ENCODE results near the gene UCK2. TPM values are rescaled to one million over a fixed set of nuclear protein-coding genes. Genes with fewer than 3 reads are reported as not detected.

Gene UCK2
- total and polyA plus RNA-seq, 7 experiments from 2014 or later: 0.89 to 32.7 (median 1.2) TPM

DNA sequence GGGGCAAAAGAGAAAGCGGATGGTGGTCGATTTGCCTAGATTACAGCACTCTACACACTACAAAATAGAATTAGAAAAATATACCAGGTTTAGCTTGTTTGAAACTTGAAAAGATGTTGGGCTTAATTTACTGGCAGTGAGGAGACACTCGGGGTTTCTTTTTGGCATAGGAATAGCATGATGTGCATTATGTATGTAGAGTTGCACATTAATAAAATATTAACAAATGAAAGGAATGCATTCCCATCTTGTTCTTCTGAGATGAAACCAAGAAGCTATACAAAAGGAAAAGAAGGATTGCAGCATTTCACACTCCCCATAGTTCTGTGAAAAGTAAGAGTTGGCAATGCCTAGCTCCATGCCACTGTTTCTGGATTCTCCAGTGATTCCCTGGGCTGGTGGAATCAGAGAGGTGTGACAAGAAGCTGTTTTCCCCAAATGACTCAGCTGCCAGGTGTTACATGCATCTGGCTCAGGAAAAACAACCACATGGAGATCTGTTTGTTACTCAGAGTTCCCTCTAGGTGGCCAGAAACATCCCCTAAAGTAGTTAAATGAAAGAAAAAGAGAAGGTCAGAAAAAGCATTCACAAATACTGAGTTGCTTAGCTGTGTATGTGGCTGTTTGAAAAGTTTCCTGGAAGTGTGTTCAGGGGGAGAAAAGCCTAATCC, 115.6 kb downstream of the UCK2 start:
- H3K36me3 ChIP-seq (ENCODE audit: control insufficient read depth in 2 of 3, insufficient read depth in 3 of 3, low read length in 3 of 3): no peaks in the 10 kb centered on the region
- Mint-ChIP-seq H3K27ac (no peak overlapping the region), H3K9me3 (peaks cover 0 to 4% (median 0%) of the 10 kb centered on the region in 11 donors), H3K27me3 (peaks cover 9 to 21% (median 19%) of the 10 kb centered on the region in 5 donors), H3K36me3 (no peaks in the 10 kb centered on the region), H3K4me1 (no peaks in the 10 kb centered on the region), H3K4me3 (no peak overlapping the region)
- H3K9me3 ChIP-seq (ENCODE audit: control insufficient read depth in 2 of 3, low read length in 3 of 3): no peaks in the 10 kb centered on the region
- H3K27me3 ChIP-seq (ENCODE audit: control insufficient read depth in 2 of 2, insufficient read depth in 2 of 2, low read length in 2 of 2): no peaks in the 10 kb centered on the region
- DNase-seq (no peak), ATAC-seq (no peak)
- H3K4me3 ChIP-seq (ENCODE audit: low read length): no peak overlapping the region
- CTCF ChIA-PET: no interaction called here
- no peaks in the 10 kb centered on the region for H3K4me1 ChIP-seq (ENCODE audit: control insufficient read depth in 2 of 2, insufficient read depth in 2 of 2, low read length in 2 of 2)
- POLR2A ChIA-PET: no interaction called here
- intact Hi-C loops (cut with micrococcal nuclease): no loop called here
- H3K27ac ChIP-seq (ENCODE audit: low read depth, low read length): no peak overlapping the region

DNA sequence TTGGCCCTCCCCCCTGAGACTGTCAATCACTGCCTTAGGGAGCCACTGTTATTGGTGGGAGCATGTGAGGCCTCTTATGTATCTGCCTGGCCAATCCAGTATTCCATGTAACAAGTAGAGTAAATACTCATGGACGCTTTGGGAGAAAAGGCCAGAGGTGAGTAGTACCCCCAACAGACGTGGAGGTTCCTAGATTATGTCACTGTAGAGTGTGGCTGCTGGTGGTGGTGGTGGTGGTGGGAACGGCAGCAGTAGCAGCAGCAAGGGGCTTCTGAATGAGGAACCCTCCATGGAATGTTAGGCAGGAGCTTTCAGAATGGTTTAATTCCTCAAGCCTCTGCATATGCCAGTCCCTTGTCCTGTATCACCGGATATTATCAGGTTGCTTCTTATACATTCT, 118.5 kb downstream of the UCK2 start:
- peaks cover 9 to 26% (median 21%) of the 10 kb centered on the region in 5 donors for H3K27me3 Mint-ChIP-seq
- no peaks in the 10 kb centered on the region for H3K27me3 ChIP-seq (ENCODE audit: control insufficient read depth in 2 of 2, insufficient read depth in 2 of 2, low read length in 2 of 2)
- CTCF ChIA-PET: no interaction called here
- intact Hi-C loops (cut with micrococcal nuclease): no loop called here
- no peak overlapping the region for H3K27ac Mint-ChIP-seq
- H3K4me3 ChIP-seq (ENCODE audit: low read length): no peak overlapping the region
- H3K36me3 Mint-ChIP-seq: no peaks in the 10 kb centered on the region
- DNase-seq (no peak), ATAC-seq (no peak)
- H3K36me3 ChIP-seq (ENCODE audit: control insufficient read depth in 2 of 3, insufficient read depth in 3 of 3, low read length in 3 of 3): no peaks in the 10 kb centered on the region
- no peaks in the 10 kb centered on the region for H3K4me1 ChIP-seq (ENCODE audit: control insufficient read depth in 2 of 2, insufficient read depth in 2 of 2, low read length in 2 of 2)
- no peaks in the 10 kb centered on the region for H3K9me3 ChIP-seq (ENCODE audit: control insufficient read depth in 2 of 3, low read length in 3 of 3)
- H3K4me1 Mint-ChIP-seq: no peaks in the 10 kb centered on the region
- POLR2A ChIA-PET: no interaction called here
- H3K27ac ChIP-seq (ENCODE audit: low read depth, low read length): no peak overlapping the region
- H3K4me3 Mint-ChIP-seq: no peak overlapping the region
- H3K9me3 Mint-ChIP-seq: peaks cover 0 to 4% (median 0%) of the 10 kb centered on the region in 11 donors

DNA sequence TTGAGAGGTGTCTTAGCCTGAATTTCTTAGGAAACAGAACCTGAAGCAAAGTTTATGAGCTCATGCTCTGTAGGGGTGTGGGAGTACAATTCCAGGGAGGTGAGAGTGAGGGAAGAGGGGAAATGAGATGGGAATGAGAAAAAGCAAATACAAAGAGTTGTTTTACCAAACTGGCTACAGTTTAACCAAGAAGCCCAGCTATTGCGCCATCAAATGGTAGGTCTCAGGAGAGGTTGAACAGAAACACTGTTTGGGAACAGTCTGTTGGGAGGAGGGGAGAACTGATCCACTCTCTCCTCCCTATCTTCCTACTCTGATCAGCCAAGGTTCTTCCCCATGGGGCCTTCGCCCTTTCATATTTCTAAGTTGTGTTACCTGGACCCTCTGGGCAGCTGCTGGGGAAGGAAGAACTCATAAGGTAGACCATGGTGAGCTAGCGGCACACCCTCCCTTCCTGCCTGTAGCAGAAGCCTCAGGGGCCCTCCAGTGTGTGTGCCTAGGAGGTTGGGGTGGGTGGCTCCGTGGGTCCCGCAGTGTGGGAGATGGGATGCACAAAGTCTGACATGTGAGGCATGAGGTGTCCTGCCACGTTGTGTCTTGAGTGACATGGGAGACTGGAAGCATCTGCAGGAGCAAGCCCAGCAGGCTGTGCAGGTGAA, 120.5 kb downstream of the UCK2 start:
- peaks cover 0 to 4% (median 0%) of the 10 kb centered on the region in 11 donors for H3K9me3 Mint-ChIP-seq
- no peaks in the 10 kb centered on the region for H3K4me1 ChIP-seq (ENCODE audit: control insufficient read depth in 2 of 2, insufficient read depth in 2 of 2, low read length in 2 of 2)
- intact Hi-C loops (cut with micrococcal nuclease): no loop called here
- ChIA-PET CTCF (no interaction called here), POLR2A (no interaction called here)
- no peak overlapping the region for H3K4me3 ChIP-seq (ENCODE audit: low read length)
- H3K27ac ChIP-seq (ENCODE audit: low read depth, low read length): no peak overlapping the region
- no peak overlapping the region for H3K27ac Mint-ChIP-seq
- H3K4me1 Mint-ChIP-seq: no peaks in the 10 kb centered on the region
- H3K4me3 Mint-ChIP-seq: no peak overlapping the region
- no peaks in the 10 kb centered on the region for H3K36me3 ChIP-seq (ENCODE audit: control insufficient read depth in 2 of 3, insufficient read depth in 3 of 3, low read length in 3 of 3)
- DNase-seq (no peak), ATAC-seq (no peak)
- H3K36me3 Mint-ChIP-seq: no peaks in the 10 kb centered on the region
- H3K9me3 ChIP-seq (ENCODE audit: control insufficient read depth in 2 of 3, low read length in 3 of 3): no peaks in the 10 kb centered on the region
- H3K27me3 Mint-ChIP-seq: peaks cover 9 to 22% (median 12%) of the 10 kb centered on the region in 5 donors
- H3K27me3 ChIP-seq (ENCODE audit: control insufficient read depth in 2 of 2, insufficient read depth in 2 of 2, low read length in 2 of 2): no peaks in the 10 kb centered on the region

DNA sequence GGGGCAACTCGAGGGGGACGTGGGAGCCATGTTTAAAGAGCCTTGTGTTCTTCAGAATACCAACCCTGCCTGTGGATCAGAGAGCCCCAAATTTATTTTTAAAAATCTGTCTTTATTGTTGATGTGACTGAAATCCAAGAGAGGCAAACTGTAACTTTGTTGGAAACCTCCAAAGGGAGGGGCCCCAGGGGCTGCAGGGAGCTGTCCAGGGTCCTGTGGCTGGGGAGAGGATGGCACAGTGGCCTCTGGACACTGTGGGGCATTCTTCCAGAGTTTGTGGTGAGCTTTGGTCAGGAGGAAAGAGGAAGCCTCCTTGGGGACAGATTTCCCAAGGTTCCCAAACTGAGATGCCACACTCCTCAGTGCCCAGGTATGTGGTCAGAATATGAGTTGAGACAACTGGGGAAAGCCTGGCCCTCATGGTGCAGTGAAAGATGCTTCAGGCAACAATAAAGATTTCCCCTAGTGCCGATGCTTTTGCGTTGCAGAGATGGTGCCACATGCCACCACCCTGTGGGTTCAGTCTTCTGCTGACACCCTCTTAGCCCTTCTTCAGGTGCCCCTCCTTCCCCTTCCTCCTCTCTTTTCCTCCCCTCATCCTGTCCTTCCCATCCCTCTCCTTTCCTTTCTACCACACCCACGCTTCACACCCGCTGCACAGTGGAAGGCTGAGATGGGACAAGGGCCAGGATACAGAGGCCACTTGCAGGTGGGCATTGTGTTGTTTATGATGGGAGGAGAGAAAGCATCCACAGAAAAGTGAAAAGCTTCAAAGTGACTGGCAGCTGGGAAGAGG, 122.1 kb downstream of the UCK2 start:
- Histone ChIP-seq H3K4me3 (ENCODE audit: low read length) (no peak overlapping the region), H3K27me3 (ENCODE audit: control insufficient read depth in 2 of 2, insufficient read depth in 2 of 2, low read length in 2 of 2) (no peaks in the 10 kb centered on the region), H3K9me3 (ENCODE audit: control insufficient read depth in 2 of 3, low read length in 3 of 3) (no peaks in the 10 kb centered on the region), H3K36me3 (ENCODE audit: control insufficient read depth in 2 of 3, insufficient read depth in 3 of 3, low read length in 3 of 3) (no peaks in the 10 kb centered on the region), H3K27ac (ENCODE audit: low read depth, low read length) (no peak overlapping the region), H3K4me1 (ENCODE audit: control insufficient read depth in 2 of 2, insufficient read depth in 2 of 2, low read length in 2 of 2) (no peaks in the 10 kb centered on the region)
- peaks cover 6 to 22% (median 14%) of the 10 kb centered on the region in 5 donors for H3K27me3 Mint-ChIP-seq
- no peaks in the 10 kb centered on the region for H3K36me3 Mint-ChIP-seq
- DNase-seq (no peak), ATAC-seq (no peak)
- H3K9me3 Mint-ChIP-seq: peaks cover 0 to 4% (median 0%) of the 10 kb centered on the region in 11 donors
- POLR2A ChIA-PET: no interaction called here
- H3K27ac Mint-ChIP-seq: no peak overlapping the region
- CTCF ChIA-PET: no interaction called here
- H3K4me3 Mint-ChIP-seq: no peak overlapping the region
- H3K4me1 Mint-ChIP-seq: no peaks in the 10 kb centered on the region
- intact Hi-C loops (cut with micrococcal nuclease): no loop called here

DNA sequence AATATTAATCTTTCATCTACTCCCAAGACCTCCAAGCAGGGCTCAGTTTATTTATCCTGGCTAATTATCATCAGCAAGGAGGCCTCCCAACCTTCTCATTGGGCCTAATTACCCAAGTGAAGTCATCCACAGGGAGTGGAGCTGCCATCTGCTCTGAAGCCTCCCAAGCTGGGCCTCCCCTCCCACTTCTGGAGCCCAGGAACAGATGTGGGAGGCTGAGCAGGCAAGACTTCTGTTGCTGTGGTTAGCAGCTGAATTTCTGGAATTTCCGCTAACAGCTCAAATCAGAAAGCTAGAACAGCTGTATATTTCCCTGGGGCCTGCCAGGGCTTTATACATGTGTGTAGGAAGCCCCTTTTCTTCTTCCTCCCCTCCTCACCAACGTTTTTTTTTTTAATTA, 127.5 kb downstream of the UCK2 start:
- Mint-ChIP-seq H3K4me3 (no peak overlapping the region), H3K27me3 (peaks cover 0 to 10% (median 5%) of the 10 kb centered on the region in 5 donors), H3K27ac (no peak overlapping the region), H3K36me3 (no peaks in the 10 kb centered on the region), H3K9me3 (no peaks in the 10 kb centered on the region), H3K4me1 (no peaks in the 10 kb centered on the region)
- POLR2A ChIA-PET: no interaction called here
- no peak overlapping the region for H3K4me3 ChIP-seq (ENCODE audit: low read length)
- H3K9me3 ChIP-seq (ENCODE audit: control insufficient read depth in 2 of 3, low read length in 3 of 3): no peaks in the 10 kb centered on the region
- no peak for ATAC-seq
- CTCF ChIA-PET: no interaction called here
- no peaks in the 10 kb centered on the region for H3K36me3 ChIP-seq (ENCODE audit: control insufficient read depth in 2 of 3, insufficient read depth in 3 of 3, low read length in 3 of 3)
- no peaks in the 10 kb centered on the region for H3K27me3 ChIP-seq (ENCODE audit: control insufficient read depth in 2 of 2, insufficient read depth in 2 of 2, low read length in 2 of 2)
- intact Hi-C loops (cut with micrococcal nuclease): no loop called here
- DNase-seq: no peak
- no peak overlapping the region for H3K27ac ChIP-seq (ENCODE audit: low read depth, low read length)
- H3K4me1 ChIP-seq (ENCODE audit: control insufficient read depth in 2 of 2, insufficient read depth in 2 of 2, low read length in 2 of 2): no peaks in the 10 kb centered on the region

DNA sequence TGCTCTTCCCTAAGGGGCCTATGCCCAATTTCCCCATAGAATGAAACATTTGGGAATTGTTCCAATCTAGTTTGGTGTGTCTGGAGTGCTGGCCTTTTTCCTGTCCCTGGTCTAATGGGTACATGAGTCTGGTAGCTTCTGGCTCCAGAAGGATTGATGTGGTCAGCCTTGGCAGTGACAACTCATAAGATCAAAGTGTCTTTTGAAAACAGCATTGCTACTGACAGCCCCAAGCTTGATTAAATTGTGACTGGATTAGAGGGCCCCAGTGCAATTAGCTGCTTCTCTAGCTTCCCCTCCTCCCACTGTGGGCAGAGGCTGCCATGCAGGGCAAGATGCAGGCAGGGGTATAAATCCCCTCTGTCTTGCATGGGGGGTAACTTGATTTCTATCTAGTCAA, 130.9 kb downstream of the UCK2 start:
- ChIA-PET CTCF (no interaction called here), POLR2A (no interaction called here)
- Mint-ChIP-seq H3K9me3 (no peaks in the 10 kb centered on the region), H3K4me3 (no peak overlapping the region), H3K27me3 (peaks cover 0 to 14% (median 3%) of the 10 kb centered on the region in 5 donors), H3K36me3 (no peaks in the 10 kb centered on the region), H3K27ac (no peak overlapping the region), H3K4me1 (no peaks in the 10 kb centered on the region)
- no peaks in the 10 kb centered on the region for H3K4me1 ChIP-seq (ENCODE audit: control insufficient read depth in 2 of 2, insufficient read depth in 2 of 2, low read length in 2 of 2)
- H3K4me3 ChIP-seq (ENCODE audit: low read length): no peak overlapping the region
- no peaks in the 10 kb centered on the region for H3K9me3 ChIP-seq (ENCODE audit: control insufficient read depth in 2 of 3, low read length in 3 of 3)
- intact Hi-C loops (cut with micrococcal nuclease): no loop called here
- no peak for DNase-seq
- no peaks in the 10 kb centered on the region for H3K36me3 ChIP-seq (ENCODE audit: control insufficient read depth in 2 of 3, insufficient read depth in 3 of 3, low read length in 3 of 3)
- no peak for ATAC-seq
- no peaks in the 10 kb centered on the region for H3K27me3 ChIP-seq (ENCODE audit: control insufficient read depth in 2 of 2, insufficient read depth in 2 of 2, low read length in 2 of 2)
- no peak overlapping the region for H3K27ac ChIP-seq (ENCODE audit: low read depth, low read length)

Data from naive thymus-derived CD4-positive, alpha-beta T cell (primary cell).